LNCAP (cell line): ENCODE results near the gene OR6S1.

Experiments
- TF ChIP-seq, protein P1 (sequence below): fragments of 450-650 bp; IDR thresholded peaks from 2 replicates; pipeline ENCODE4 v1.5.1; 2017; ENCODE audit warnings: mild to moderate bottlenecking

The OR6S1 gene

DNA sequence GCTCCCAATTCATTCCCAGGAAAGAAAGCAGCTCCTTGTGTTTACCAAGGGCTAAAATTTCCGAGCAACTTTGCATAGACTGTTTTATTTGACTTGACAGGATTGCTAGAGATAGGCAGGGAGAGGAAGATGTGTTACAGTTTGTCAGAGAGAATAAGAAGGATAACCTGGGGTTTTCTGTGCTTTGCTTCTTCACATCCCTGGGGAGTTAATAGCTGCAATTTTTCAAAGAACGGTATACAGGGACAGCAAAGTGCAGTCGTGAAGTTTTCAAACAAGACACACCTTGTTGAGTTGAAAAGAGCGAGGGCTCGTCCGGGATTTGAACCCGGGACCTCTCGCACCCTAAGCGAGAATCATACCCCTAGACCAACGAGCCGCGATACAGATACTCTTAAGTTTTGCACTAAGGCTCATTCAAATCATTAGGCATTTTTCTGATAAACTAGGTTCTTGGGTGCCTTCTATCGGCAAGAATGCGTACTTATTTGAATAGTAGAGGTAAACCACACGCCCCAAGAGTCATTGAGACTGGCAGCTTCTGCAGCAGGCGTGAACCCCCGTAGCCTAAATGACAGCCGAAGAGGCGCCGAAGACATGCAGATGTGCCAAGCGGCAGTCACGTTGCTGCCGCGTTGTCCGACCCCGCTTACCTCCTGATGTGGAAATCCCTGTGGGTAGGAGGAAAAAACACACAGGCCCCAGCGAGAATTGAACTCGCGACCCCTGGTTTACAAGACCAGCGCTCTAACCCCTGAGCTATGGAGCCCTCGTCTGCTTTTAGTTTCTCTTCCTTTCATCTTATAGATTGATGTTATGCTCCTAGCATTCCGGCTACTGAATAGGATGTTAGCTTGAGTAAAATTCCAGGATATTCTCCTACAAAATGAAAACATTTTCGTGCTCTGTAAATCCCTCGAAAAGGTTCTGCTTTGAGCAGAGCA, 28.1 kb downstream of the OR6S1 start:
- TF ChIP-seq, protein P1, sequence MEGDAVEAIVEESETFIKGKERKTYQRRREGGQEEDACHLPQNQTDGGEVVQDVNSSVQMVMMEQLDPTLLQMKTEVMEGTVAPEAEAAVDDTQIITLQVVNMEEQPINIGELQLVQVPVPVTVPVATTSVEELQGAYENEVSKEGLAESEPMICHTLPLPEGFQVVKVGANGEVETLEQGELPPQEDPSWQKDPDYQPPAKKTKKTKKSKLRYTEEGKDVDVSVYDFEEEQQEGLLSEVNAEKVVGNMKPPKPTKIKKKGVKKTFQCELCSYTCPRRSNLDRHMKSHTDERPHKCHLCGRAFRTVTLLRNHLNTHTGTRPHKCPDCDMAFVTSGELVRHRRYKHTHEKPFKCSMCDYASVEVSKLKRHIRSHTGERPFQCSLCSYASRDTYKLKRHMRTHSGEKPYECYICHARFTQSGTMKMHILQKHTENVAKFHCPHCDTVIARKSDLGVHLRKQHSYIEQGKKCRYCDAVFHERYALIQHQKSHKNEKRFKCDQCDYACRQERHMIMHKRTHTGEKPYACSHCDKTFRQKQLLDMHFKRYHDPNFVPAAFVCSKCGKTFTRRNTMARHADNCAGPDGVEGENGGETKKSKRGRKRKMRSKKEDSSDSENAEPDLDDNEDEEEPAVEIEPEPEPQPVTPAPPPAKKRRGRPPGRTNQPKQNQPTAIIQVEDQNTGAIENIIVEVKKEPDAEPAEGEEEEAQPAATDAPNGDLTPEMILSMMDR: peak; percentile 65

DNA sequence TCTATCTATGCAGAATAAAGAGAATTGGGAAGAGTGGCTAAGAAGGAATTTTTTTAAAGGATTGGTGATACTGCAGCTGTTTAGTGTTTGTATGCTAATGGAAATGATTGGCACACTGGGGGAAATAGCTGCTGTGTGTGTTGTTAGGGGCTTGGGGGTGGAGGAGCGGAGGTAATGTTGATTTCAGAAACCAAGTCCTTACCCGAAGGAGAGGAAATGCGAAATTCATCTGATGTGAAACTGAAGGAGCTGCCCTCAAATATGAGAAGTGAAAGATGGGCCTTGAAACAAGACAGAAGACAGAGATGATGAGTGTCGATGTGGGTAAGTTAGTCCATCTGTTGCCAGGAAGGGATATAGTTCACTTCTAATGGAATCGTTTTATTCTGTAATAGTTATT, 29.1 kb downstream of the OR6S1 start:
- TF ChIP-seq, protein P1: no peak

DNA sequence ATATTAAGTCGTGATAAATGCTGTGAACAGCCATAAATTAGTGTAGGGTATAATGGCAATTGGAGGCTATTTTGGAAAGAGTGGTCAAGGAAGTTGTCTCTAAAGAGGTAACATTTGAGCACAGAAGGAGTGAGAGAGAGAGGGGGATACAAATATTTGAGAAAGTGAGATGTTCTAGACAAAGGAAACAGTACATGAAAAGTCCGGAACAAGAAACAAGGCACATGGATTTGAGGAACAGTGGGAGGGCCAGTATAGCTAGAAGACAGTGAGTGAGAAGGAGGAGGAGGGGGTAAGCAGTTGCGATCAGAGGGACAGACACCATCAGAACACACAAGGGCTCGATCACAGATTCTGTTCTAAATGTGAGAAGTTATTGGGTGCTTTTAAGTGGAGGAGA, 30.2 kb downstream of the OR6S1 start:
- TF ChIP-seq, protein P1: no peak

DNA sequence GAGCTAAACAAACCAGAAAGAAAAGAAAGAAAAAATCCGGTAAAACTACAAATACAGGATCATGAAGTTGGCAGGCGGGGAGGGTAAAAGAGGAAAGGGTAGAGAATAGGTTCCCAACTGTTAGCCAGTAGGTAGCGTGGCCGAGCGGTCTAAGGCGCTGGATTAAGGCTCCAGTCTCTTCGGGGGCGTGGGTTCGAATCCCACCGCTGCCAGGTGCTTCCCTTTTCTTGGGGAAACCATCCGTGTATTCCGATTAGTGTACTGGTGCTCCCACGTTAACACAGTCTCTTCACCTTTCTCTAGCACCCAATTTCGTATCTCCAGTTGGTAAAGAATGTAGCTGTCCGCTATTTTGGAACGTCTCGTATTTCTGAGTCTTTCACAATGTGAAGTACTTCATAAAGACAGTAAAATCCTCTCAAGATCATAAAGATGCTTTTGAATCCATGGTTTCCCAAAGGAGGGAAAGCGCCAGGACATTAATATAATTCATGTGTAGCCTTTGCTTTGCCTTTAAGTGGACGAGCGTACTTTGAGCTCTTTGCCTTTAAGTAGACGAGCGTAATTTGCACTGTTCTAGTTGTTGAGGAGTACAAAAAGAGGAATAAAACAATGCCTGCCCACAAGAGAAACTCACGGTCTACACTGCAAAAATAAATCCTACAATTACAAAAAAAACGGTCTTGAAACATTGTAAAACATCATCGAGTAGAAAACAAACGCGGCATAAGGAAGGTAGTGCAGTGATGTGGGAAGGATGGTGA, 31.3 kb downstream of the OR6S1 start:
- TF ChIP-seq, protein P1: no peak

DNA sequence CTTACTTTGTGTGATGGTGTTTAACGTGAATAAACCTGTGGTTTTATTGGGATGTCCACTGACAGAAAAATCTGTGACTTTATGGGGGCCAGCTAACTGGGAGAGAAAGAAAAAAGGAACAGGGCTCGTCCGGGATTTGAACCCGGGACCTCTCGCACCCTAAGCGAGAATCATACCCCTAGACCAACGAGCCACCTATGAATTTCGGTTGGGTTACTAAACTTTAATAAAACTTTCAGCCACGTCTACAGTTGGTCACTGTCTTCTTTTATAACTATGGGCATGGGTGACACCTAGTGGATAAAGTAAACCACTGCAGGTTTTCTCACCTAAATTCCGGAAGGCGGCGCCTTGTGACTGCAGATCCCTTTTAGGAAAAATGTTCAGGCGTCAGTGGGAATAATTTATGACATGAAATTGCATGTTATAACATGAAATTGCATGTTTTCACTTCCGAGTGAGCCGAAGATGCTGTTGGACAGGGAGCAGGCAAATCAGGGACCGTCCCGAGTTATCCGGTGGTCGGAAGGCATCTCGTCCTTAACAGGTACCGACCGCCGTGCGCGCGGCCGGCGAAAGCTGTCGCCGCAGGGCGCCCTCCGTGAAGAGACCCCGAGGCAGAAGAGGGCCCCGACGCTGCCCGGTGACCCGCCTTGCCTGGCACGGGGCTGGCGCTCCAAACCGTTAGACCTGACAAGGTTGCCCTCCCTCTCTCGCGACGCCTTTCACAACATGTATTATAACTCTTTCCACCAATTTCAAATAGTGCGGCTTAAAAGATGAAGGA, 32.1 kb downstream of the OR6S1 start:
- TF ChIP-seq, protein P1: peak; percentile 95

DNA sequence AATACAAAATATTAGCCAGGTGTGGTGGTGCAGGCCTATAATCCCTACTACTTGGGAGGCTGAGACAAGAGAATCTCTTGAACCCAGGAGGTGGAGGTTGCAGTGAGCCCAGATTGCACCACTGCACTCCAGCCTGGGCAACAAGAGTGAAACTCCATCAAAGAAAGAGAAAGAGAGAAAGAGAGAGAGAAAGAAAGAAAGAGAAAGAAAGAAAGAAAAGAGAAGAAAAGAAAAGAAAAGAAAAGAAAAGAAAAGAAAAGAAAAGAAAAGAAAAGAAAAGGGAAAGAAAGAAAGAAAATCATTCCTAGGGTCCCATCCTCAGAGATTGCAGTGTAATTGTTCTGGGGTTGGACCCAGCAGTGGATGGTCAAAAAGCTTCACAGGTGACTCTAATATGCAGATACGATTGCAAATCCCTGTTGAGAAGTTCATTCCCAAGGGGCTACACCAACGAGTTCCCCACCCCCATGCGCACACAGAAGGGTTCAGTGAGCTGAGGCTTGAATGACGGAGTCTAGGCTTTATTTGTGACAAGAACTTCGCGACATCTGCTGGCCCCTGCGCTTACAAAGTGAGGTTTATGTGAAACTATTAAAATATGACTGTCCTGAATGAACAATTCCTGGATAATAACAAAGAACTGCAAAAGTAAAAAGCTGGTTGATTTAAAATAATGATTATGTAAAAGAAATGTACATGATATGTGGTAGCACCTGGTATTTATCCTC, 32.9 kb downstream of the OR6S1 start:
- TF ChIP-seq, protein P1: no peak
